OCI-LY3 (cell line): ENCODE data around the gene PAK4.
A peak's percentile ranks its signal among the peaks of the same experiment; 100 is the strongest.

Source experiments
- H2AFZ ChIP-seq: fragments of 200-600, 300-600 bp; shearing (Covaris generic); 2 replicates; pipeline ENCODE4 v1.6.0; 2014; ENCODE audit warnings: antibody characterized with exemption, low read depth, low read length
- H3K27ac ChIP-seq: fragments of 200-600, 300-600 bp; sonication (generic); 2 replicates; pipeline ENCODE4 v1.5.1; 2014; ENCODE audit warnings: mild to moderate bottlenecking, low read length, moderate library complexity, mixed read lengths
- H3K27me3 ChIP-seq: fragments of 200-600, 300-600 bp; sonication (generic); 2 replicates; pipeline ENCODE4 v1.6.1; 2014; ENCODE audit warnings: low read depth, low read length, mixed read lengths
- H3K36me3 ChIP-seq: fragments of 200-600, 300-600 bp; sonication (generic); replicated peaks from 2 replicates; pipeline ENCODE3; 2014; ENCODE audit warnings: low read depth, low read length, mixed read lengths
- H3K4me1 ChIP-seq: fragments of 300-600, 200-600 bp; sonication (generic); 2 replicates; pipeline ENCODE4 v1.6.1; 2014; ENCODE audit warnings: low read length, mixed read lengths
- H3K4me2 ChIP-seq: fragments of 200-600, 300-600 bp; sonication (generic); 2 replicates; pipeline ENCODE4 v1.6.1; 2014; ENCODE audit warnings: low read length, mixed read lengths
- H3K4me3 ChIP-seq: fragments of 300-600, 200-600 bp; sonication (generic); 2 replicates; pipeline ENCODE4 v1.5.1; 2014; ENCODE audit warnings: antibody characterized with exemption, mild to moderate bottlenecking, low read length, moderate library complexity
- H3K79me2 ChIP-seq: fragments of 300-600, 200-600 bp; shearing (Covaris generic); 2 replicates; pipeline ENCODE4 v1.6.1; 2014; ENCODE audit warnings: mild to moderate bottlenecking, low read length, mixed read lengths
- H3K9ac ChIP-seq: fragments of 300-600, 200-600 bp; shearing (Covaris generic); 2 replicates; pipeline ENCODE4 v1.6.0; 2014; ENCODE audit warnings: mild to moderate bottlenecking, low read length, moderate library complexity
- H3K9me3 ChIP-seq: fragments of 200-600, 300-600 bp; shearing (Covaris generic); 2 replicates; pipeline ENCODE4 v1.6.1; 2014; ENCODE audit warnings: low read length, mixed read lengths; ENCODE audit not compliant: insufficient read depth
- H4K20me1 ChIP-seq: fragments of 200-600, 300-600 bp; sonication (generic); 2 replicates; pipeline ENCODE4 v1.6.1; 2016; ENCODE audit warnings: low read length, mixed read lengths; ENCODE audit not compliant: insufficient read depth
- CTCF ChIP-seq: fragments of 200-600, 300-600 bp; sonication (generic); IDR thresholded peaks from 2 replicates; pipeline ENCODE4 v1.5.1; 2014; ENCODE audit warnings: antibody characterized with exemption, low read length, low read depth
- EZH2phosphoT487 ChIP-seq: fragments of 200-600 bp; shearing (Covaris generic); IDR thresholded peaks from 2 replicates; pipeline ENCODE4 v1.6.1; 2018; ENCODE audit warnings: antibody characterized with exemption, mixed run types, low read depth

The PAK4 gene

GRCh38 chr19:39104186-39104596 is 21.4 kb upstream of the PAK4 start:
- TF ChIP-seq CTCF: no peak
- no peak for TF ChIP-seq EZH2phosphoT487
- Histone ChIP-seq H3K27me3 (no peaks in the 10 kb centered on the region), H3K27ac (no peak overlapping the region)

GRCh38 chr19:39106194-39106593 is 19.4 kb upstream of the PAK4 start:
- peaks cover 3% of the 10 kb centered on the region; the same call in 1 of the 2 replicates for H3K4me1 ChIP-seq
- no peak overlapping the region for H3K27ac ChIP-seq
- no peak overlapping the region for H3K4me3 ChIP-seq
- no peaks in the 10 kb centered on the region for H3K9me3 ChIP-seq
- no peaks in the 10 kb centered on the region for H4K20me1 ChIP-seq
- no peak for TF ChIP-seq CTCF
- no peak for TF ChIP-seq EZH2phosphoT487
- no peaks in the 10 kb centered on the region for H3K79me2 ChIP-seq
- H3K36me3 ChIP-seq: no peaks in the 10 kb centered on the region
- no peak overlapping the region for H3K9ac ChIP-seq
- H3K4me2 ChIP-seq: no peak overlapping the region
- H3K27me3 ChIP-seq: no peaks in the 10 kb centered on the region
- no peak overlapping the region for H2AFZ ChIP-seq

More at GRCh38 chr19:39104186-39104596, 21.4 kb upstream of the PAK4 start:
- Histone ChIP-seq H4K20me1 (no peaks in the 10 kb centered on the region), H3K4me1 (no peaks in the 10 kb centered on the region; the same call in 1 of the 2 replicates), H3K9me3 (no peaks in the 10 kb centered on the region), H3K4me3 (no peak overlapping the region), H3K36me3 (no peaks in the 10 kb centered on the region), H3K9ac (no peak overlapping the region), H3K4me2 (no peak overlapping the region), H2AFZ (no peak overlapping the region), H3K79me2 (no peaks in the 10 kb centered on the region)

- no peaks in the 10 kb centered on the region for H3K9me3 ChIP-seq
- H3K79me2 ChIP-seq: no peaks in the 10 kb centered on the region
- H2AFZ ChIP-seq: no peak overlapping the region
- H3K9ac ChIP-seq: no peak overlapping the region
- no peaks in the 10 kb centered on the region; the same call in 1 of the 2 replicates for H3K27me3 ChIP-seq
- no peak overlapping the region for H3K27ac ChIP-seq
- H4K20me1 ChIP-seq: no peaks in the 10 kb centered on the region
- 0 out of 2 replicates have a peak, but pooled peaks cover 3% of the 10 kb centered on the region for H3K4me1 ChIP-seq
- H3K36me3 ChIP-seq: no peaks in the 10 kb centered on the region
- no peak overlapping the region for H3K4me2 ChIP-seq
- TF ChIP-seq EZH2phosphoT487: no peak
- no peak for TF ChIP-seq CTCF
- no peak overlapping the region for H3K4me3 ChIP-seq
Measured at GRCh38 chr19:39109641-39110040, 15.9 kb upstream of the PAK4 start.

GRCh38 chr19:39110263-39110967 is 15.2 kb upstream of the PAK4 start:
- H2AFZ ChIP-seq: peak overlapping the region; percentile 19; the same call in 1 of the 2 replicates
- no peak overlapping the region for H3K27ac ChIP-seq
- H3K4me1 ChIP-seq: 0 out of 2 replicates have a peak, but pooled peaks cover 3% of the 10 kb centered on the region
- H3K79me2 ChIP-seq: no peaks in the 10 kb centered on the region
- no peak overlapping the region for H3K9ac ChIP-seq
- no peaks in the 10 kb centered on the region; the same call in 1 of the 2 replicates for H3K27me3 ChIP-seq
- no peak overlapping the region for H3K4me3 ChIP-seq
- no peak overlapping the region for H3K4me2 ChIP-seq
- no peaks in the 10 kb centered on the region for H4K20me1 ChIP-seq
- TF ChIP-seq CTCF (peak; percentile 86), EZH2phosphoT487 (no peak)
- no peaks in the 10 kb centered on the region for H3K36me3 ChIP-seq
- H3K9me3 ChIP-seq: no peaks in the 10 kb centered on the region
